KBM-7 (cell line): ENCODE measurements around the gene CEMP1.

Experiments
- DNase-seq: peaks from one replicate; pipeline ENCODE4 v3.0.0-alpha.2; 2015
- in situ Hi-C: fragments of 300-500 bp; cut with MboI; formaldehyde crosslinking; loops from 2 replicates; pipeline ENCODE4 v1.14.3; 2020; ENCODE audit warnings: low sequenced_read_pairs, low pct_unique_long_range_greater_than_20kb, mixed read lengths

The CEMP1 gene

DNA sequence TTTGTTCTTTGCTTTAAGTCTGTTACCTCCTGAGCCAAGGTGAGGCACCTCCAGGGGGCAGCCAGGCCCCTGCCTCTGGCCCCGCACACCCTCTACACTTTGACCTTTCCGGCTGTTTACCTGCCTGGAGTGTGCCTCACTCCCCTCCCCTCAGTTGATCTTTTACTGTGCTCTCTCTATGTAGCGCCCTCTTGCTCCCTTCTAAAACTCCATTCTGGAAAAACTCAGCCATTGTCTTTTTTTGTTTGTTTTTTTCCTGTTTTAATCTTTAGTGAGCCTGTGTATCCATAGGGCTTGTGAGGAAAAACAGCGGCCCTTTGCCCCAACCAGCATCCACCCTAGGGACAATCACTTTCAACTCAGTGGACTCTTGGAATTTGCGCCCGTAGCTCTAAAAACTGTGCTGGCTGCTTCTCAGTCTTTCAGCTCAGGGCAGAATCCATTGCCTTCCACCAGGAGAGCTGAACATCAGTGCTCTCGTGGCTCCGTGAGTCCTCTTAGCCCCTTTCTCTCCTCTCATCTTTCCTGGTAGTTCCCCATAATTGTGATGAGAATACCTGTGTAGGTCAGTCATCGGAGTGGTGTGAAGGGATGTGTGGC lies 6.8 kb downstream of the CEMP1 start:
- in situ Hi-C loops: no loop called here
- no peak for DNase-seq

DNA sequence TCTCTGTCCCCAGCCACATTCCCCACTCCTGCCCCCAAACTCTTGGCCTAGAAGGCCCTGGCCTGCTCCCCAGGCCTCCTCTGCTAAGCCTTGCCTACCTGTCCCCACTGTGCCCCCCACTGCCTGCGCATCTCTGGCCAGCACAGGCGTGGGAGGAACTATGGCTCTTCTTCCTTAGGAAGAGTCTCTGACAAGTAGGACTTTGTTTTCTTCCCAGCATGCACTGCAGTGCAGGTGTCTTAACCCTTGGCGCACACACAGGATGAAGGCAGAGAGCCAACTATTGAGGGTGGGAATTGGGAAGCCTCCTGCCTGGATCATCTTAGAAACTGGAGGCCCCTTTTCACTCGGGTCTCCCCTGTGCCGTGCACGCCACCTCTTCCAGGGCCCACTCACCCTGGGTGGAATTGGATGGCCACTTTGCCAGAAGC lies 7.4 kb downstream of the CEMP1 start:
- in situ Hi-C loops: no loop called here
- no peak for DNase-seq

DNA sequence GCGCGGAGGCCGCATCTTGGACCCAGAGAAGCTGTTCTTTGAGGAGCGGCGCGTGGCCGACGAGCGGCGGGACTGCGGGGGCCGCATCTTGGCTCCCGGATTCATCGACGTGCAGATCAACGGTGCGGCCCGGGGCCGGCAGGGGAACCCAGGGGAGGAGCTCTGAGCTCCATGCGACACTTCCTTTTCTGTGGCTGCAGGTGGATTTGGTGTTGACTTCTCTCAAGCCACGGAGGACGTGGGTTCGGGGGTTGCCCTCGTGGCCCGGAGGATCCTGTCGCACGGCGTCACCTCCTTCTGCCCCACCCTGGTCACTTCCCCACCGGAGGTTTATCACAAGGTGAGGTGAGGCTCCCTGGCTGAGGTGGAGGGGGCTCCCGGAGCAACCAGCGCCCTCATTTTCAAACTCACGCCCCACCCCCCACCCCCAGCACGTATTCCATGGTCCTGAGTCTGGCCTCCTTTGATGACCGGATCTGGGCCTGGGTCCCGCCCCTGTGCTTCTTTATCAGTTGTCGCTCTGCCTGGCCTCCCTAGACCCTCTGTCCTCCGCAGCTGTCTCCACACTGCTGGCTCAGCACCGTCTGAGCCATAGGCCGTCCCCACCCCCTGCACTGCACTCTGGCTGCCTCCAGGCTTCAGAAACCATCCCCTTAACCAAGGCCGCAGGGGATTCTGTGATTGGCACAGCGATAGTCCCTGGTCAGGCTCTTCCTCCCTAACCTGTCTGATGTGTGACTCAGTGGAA lies 10.2 kb downstream of the CEMP1 start:
- DNase-seq: peak; percentile 59
- in situ Hi-C loops: no loop called here

DNA sequence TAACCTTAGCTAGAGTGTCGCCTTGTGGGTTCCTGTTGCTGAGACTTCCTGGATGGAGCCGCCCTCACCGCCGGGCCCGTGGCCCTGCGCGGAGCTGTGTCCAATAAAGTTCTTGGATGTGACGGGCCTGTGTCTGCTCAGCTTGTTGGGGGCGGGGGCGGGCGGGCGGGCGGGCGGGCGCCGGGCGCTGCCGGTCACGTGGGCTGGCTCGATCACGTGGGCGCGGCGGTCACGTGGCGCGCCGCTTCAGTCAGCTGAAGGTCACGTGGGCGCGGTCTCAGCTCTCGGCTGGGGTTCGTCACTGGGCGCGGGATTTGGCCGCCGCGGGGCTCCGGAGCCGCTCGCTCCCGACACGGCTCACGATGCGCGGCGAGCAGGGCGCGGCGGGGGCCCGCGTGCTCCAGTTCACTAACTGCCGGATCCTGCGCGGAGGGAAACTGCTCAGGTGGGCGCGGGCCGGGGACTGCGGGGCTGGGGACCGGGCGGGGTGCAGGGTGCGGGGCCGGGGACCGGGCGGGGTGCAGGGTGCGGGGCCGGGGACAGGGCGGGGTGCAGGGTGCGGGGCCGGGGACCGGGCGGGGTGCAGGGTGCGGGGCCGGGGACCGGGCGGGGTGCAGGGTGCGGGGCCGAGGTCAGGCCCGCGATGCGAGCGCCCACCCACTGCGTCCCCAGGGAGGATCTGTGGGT lies 11.0 kb downstream of the CEMP1 start, which contains the start of gene AMDHD2:
Gene AMDHD2 (plus strand): TSS at position 275 of the 687 bp plus-strand sequence. CDS start 88 bp downstream, at position 363.
- in situ Hi-C loops: no loop called here
- DNase-seq: peak; percentile 86

DNA sequence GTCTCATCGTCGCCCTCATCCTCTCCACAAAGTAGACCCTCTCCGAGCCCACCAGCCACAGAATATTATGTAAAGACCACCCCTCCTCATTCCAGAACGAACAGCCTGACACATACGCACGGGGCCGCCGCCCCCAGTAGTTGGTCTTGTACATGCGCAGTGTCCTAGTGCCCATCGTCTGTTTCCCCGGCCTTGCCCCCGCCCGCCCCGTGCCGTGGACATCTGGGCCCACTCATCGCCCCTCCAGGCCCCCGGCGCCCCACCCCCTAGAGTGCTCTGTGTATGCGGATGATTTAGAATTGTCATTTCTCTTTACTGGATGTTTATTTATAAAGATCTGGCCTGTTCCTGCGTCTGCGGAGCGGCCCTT lies 11.5 kb downstream of the CEMP1 start:
- in situ Hi-C loops: no loop called here
- no peak for DNase-seq

DNA sequence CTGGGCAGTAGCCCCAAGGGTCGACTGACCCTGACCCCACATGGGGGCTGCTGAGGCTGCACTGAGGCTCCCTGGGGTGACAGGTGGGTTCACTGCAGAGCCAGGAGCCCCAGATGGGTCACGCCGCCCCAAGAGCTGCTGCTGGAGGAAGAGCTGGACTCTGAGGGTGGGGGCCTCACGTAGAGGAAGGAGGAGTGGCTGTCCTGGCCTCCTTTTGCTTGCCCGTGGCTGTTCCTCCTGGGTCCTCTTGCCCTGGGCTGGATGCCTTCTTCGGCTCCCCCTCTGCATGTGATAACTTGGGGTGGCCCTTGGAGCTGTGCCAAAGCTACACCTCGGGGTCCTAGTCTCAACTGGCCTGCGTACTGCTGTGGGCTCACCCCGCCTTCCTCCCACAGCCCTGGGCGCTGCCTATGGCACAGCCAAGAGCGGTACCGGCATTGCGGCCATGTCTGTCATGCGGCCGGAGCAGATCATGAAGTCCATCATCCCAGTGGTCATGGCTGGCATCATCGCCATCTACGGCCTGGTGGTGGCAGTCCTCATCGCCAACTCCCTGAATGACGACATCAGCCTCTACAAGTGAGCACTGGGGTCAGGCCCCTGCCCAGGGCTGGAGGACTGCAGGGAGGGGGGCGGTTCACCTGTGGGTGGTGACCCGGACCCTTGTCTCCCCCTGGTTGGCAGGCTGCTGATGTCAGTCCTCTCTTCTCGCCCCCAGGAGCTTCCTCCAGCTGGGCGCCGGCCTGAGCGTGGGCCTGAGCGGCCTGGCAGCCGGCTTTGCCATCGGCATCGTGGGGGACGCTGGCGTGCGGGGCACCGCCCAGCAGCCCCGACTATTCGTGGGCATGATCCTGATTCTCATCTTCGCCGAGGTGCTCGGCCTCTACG lies 12.1 kb downstream of the CEMP1 start:
- in situ Hi-C loops: no loop called here
- DNase-seq: no peak

DNA sequence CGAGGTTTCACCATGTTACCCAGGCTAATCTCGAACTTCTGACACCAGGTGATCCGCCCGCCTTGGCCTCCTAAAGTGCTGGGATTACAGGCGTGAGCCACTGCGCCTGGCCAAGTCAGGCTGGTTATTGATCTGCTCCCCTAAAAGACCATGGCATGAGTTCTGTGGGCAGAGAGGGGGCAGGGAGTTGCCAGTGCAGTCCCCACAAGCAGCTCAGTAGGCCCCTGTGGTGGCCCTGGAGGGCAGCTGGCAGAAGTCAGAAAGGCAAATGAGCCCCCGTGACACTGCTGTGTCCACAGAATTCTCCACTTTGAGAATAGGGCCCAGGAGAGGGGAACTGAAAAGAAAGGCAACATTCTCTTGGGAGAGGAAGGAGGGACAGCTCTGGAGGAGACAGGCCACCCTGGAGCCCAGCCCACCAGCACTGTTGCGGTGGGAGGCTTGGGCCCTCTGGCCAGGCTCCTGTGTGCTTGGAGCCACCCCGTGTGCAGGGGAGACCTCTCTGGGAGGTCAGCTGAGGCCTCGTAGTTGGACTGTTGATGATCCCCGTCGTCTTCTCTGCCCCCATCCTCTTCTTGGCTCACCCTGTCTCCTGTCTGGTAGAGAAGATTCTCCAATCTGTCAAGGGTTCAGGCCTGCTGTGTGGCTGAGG lies 13.1 kb downstream of the CEMP1 start:
- DNase-seq: no peak
- in situ Hi-C loops: no loop called here

DNA sequence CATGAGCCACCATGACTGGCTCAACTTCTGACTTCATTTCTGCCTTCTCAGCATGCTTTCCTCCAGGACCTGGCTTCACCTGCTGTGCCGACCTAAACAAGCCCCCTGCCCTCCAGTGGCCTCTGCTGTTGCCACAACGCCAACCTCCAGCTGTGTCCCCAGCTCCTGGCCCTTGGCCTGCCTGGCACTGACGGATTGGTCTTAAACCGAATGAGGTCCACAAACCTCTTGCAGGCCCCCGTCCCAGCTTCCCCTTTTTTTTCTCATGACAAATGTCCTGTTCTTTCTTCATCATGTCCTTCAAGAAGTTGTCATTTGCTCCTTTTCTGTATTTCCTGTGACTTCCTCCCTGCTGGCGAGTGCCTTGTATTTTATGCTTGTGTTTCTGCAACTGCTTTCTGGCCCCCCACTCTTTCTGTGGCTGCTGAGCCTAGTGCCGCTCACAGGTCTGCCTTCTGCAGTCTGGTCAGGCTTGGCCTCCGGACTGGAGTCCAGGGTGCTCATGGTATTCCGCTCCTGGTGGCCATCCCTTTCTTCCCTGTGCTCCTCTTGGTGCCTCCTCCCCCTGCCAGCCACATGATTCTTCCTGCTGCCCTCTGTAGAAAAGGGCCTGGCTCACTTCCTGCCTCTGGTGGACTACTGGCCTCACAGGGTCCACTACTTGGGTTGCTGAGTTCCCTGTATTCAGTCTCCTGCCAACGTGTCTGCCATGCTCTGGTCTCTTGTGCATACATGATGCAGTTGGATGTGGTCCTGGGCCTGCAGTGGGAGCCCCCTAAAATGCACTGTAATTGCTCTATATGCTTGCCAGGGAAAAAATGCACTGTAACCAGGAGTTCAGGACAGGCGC lies 14.6 kb downstream of the CEMP1 start:
- in situ Hi-C loops: no loop called here
- DNase-seq: peak; percentile 84

DNA sequence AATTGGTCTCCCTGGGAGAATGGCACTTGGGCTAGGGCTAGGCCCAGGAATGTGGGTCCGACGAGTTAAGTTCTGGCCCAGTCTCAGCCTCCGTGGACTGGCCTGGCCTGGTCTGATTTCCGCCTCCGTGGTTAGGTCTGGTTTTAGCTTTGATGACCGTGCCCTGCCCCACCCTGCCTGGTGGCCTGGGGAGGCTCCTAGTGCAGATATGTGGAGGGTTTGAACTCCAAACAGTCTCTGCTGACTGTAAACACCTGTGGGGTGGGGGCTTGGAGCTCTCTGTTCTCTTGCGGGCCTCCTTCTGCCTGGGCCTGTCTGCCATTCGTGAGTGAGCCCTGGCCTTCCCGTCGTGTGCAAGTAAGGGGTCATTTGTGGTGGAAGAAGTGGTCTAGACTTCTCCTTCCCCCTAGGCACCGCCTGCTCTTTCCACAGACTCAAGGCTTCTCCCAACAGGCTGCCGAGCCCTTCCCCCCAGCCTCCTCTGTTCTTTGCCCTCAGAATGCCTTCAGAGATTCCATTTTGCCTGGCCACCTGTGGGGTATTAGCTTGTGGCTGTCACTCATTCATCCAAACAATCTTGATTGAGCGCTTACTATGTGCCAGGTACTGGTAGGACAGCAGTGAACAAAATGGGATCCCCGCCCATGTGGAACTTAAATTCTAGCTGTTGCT lies 15.9 kb downstream of the CEMP1 start:
- in situ Hi-C loops: no loop called here
- DNase-seq: peak; percentile 56

DNA sequence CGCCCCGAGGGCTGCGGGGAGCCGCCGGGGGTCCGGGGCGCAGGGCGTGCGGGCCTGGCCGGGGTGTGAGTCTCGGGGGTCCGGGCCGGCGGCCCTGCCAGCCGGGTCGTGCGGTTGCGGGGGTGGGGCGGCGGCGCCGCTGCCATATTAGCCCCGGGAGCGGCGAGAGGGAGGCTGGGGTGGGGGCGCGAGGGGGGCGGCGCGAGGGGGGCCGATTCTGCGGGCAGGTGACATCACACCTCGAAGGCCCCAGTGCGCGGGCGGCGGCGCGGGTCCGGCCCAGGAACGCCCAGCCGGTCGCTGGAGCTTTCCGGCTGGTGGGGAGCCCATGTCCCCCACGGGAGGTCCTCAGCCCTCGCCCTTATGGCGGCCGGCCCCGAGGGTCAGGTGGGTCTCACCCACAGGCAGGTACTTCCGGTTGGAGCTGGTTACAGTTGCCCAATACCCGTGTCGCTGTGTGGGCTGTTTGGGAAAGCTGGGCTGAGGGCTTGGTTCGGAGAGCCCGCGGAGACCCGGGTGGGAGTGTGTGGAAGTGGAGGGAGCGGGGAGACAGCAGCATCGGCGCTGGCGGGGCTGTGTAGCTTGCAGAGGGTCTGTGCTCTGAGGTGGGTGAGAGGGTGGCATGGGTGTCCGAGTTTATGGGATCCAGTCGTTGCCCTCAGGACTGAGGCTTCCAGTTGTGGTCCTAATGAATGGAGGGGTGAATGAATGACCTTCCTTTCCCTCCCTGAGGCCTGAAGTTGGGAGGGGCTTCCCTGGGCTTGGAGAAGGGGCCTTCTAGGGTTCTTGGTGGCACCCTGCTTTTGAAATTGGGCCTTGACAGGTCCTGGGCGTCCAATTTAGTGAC lies 16.7 kb downstream of the CEMP1 start:
- DNase-seq: no peak
- in situ Hi-C loops: no loop called here

DNA sequence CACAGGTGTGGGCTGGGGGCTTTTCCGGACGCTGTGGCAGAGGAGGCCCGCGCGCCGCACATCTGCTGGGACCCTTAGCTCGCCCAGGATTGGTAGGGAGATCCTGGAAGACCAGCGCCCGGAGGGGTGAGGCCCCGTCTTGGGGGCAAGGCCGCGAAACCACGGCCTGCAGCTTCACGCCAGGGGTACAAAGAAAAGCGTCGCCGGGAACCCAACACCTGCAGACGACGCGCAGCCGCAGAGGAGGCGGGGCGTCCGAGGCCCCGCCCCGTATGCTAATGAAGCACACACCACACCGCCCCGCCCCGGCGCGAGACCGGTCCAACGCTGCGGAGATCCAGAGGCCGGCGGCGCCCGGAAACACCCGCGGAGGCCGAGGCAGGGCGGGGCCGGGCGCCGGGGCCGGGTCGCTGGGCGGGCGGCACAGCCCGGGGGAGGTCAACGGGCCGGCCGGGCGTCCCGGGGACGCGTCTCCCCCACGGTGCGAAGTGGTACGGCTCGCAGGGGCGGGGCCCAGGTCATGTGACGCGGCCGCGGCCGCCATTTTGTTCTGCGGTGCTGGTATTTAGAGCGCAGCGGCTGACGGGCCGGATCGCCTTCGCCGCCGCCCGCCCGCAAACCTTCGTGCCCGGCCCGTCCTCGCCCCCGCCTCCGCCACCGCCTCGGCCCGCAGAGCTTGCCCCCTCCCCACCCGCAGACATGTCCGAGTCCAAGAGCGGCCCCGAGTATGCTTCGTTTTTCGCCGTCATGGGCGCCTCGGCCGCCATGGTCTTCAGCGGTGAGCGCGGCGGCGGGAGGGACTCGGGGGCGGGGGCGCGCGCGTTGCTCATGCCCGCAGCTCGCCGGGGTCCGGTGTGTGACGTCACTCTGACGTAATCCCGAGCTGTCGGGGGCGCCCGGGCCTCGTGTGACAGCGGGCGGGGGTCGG lies 17.5 kb downstream of the CEMP1 start, which contains the start of gene ATP6V0C:
Gene ATP6V0C (plus strand): TSS at position 548 of the 928 bp plus-strand sequence. CDS start 152 bp downstream, at position 700.
- peak; percentile 90 for DNase-seq
- in situ Hi-C loops: no loop called here

DNA sequence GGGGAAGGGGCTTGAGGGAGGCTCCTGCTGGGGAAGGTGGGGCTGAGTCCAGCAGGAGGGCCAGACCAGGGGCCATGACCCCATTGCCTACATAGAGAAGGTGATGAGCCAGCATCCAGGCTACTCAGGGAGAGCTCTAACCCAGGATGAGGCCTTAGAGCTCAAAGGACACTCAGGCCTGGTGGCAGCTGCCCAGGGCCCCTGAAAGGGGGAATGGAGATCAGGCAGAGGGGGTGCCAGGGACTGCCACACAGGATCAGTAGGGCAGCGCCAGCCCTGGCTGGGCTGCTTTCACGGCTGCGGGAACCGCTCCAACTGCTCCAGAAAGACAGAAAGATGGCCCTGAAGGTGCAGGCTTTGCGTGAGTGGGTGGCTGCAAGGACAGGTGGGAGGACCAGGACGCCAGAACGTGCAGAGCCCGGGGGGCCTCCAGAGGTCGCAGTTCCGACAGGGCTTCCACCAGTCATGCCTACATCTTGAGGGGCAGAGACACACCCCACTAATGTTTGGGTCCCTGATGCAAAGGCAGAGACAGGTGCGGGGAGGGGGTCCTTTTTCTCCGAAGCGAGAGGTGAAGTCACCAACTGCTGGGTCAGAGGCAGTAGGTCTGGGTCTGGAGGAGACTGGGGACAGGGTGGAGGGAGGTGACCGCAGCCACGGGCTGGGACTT lies 18.3 kb downstream of the CEMP1 start:
- DNase-seq: no peak

DNA sequence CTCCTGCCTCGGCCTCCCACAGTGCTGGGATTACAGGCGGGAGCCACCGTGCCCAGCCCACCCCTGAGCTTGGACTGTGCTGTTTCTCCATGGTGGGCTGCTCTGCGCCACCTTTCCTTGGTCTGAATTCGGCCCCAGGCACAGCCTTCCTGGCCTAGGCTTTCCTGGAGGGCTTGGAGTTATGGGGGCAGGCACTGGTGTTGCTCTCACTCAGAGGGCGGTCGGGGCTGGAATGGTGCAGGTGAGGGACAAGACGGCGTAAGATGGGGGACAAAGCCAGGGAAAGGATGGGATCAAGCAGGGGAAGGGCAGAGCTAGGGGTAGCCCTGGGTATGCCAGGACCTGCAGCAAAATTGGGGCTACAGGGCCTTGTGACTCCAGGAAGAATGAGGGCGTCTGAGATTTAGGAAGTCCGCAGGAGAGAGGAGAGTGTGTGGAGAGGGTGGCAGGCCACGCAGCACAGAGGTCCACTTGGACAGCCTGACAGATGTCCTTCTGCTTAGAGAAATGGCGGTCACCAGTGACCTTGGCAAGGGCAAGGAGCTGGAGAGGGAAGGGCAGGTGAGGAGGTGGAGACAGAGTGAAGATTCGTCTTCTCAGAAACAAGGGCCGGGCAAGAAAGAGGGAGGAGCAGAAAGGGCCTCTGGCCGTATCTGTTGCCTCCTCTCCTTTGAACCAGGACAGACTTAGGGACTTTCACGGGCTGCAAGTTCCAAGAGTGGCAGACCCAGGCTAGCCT lies 19.0 kb downstream of the CEMP1 start:
- no peak for DNase-seq
- in situ Hi-C loops: no loop called here

More for the DNA sequence above, 18.3 kb downstream of the CEMP1 start:
- in situ Hi-C loops: no loop called here

DNA sequence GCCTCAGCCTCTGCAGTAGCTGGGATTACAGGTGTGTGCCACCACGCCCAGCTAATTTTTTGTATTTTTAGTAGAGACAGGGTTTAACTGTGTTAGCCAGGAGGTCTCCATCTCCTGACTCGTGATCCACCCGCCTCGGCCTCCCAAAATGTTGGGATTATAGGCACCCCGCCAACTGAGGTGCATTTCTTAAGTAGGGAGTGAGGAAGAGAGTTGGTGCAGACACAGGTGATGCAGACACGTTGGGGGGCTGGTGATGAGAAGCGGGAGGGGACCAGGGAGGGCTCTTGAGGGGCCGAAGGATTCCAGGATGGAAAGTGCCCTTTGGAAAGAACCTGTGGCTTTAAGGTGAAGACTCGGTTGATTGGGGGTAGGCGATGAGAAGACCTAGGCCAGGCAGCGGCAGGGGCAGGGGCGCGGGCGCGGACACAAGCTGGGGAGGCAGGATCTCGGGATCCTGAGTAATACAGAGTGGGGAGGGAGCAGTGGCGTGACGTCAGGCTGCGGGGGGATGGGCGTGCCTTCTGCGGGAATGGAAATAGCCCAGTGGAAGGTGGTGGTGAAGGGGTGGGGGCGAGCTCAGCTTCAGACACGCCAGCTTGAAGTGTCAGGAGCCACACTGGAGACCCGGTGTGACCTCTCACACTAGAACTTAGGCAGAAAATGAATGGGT lies 19.9 kb downstream of the CEMP1 start:
- DNase-seq: no peak
- in situ Hi-C loops: no loop called here
